Nephron (organoid): ENCODE measurements around the gene PZP.

Experiments used
- H3K27ac Mint-ChIP-seq, 3 experiments: 2 replicates each; pipeline ENCODE4 v1.8.0; 2020; ENCODE audit warnings: mixed read lengths in 3 of 3, mild to moderate bottlenecking in 2 of 3, moderate library complexity in 1 of 3
- H3K27me3 Mint-ChIP-seq: 2 replicates; pipeline ENCODE4 v1.8.0; 2021; ENCODE audit warnings: low read depth, mild to moderate bottlenecking, moderate library complexity, mixed read lengths
- H3K36me3 Mint-ChIP-seq: 2 replicates; pipeline ENCODE4 v1.8.0; 2020; ENCODE audit warnings: low read depth, mixed read lengths
- H3K4me1 Mint-ChIP-seq: 2 replicates; pipeline ENCODE4 v1.8.0; 2020; ENCODE audit warnings: mixed read lengths
- H3K4me3 Mint-ChIP-seq, 3 experiments: 2 replicates each; pipeline ENCODE4 v1.8.0; 2020; ENCODE audit warnings: mild to moderate bottlenecking in 3 of 3, mixed read lengths in 3 of 3, moderate library complexity in 2 of 3
- H3K9me3 Mint-ChIP-seq: 2 replicates; pipeline ENCODE4 v1.8.0; 2020; ENCODE audit warnings: mixed read lengths
- CTCF ChIP-seq, 3 experiments: fragments of 200-600 bp; sonication (generic); IDR thresholded peaks; one replicate each; pipeline ENCODE4 v1.5.0; 2021; ENCODE audit warnings: antibody characterized with exemption in 3 of 3; ENCODE audit not compliant: unreplicated experiment in 3 of 3

The PZP gene

GRCh38 chr12:9118158-9118557, 90.0 kb downstream of the PZP start:
- TF ChIP-seq CTCF (IDR thresholded peaks at IDR 0.05; ENCODE audit: unreplicated experiment in 3 of 3): no peak
- Mint-ChIP-seq H3K9me3 (no peaks in the 10 kb centered on the region), H3K27ac (peak overlapping the region in 1 of 3 experiments; percentile 28), H3K36me3 (no peaks in the 10 kb centered on the region), H3K27me3 (no peaks in the 10 kb centered on the region), H3K4me1 (peaks cover 27% of the 10 kb centered on the region), H3K4me3 (no peak overlapping the region)

DNA sequence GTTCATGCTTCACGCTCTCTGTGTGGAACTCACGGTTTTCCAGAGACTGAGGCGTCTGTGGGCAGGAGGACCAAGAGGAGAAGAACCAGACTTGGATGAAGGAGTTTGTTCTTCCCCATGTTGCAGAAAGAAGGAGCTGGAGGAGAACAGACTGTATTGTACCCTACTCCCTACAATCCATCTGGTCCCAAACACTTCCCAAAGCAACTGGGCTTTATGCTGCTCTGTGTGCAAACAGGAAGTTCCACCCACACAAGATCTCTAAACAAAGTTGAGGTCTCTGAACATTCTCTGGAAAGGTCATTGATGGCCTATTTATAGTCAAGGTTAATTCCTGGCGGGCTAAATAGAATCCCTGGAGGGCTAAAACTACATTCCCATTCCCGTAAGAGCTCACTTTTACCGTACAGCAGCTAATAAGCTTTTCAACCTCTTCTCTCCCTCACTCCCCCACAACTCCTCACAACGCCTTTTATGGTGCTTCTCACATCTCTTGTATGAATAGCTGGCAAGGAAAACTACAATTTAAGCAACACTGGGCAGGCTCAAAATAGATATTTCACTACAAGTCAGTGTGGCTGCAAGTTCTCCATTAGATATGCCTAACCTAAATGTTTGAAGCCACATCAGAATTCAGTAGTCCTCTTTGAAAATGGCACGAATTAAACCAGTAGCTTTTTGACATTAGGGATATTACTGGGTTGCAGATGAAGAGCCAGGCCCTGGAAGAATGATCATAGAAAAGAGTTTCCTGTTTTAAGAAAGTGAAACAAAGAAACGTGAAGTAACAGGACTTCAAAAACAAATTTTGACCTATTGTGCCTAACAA, 92.2 kb downstream of the PZP start, which contains the start of gene A2M:
Gene A2M (minus strand): TSS at position 189 of the 829 bp plus-strand sequence. CDS start 70 bp downstream, at position 119.
- no peaks in the 10 kb centered on the region for H3K9me3 Mint-ChIP-seq
- no peaks in the 10 kb centered on the region for H3K36me3 Mint-ChIP-seq
- H3K27ac Mint-ChIP-seq: peak within 1 kb of the TSS; percentile 67 to 86 (median 85)
- H3K27me3 Mint-ChIP-seq: no peaks in the 10 kb centered on the region
- peaks cover 27% of the 10 kb centered on the region for H3K4me1 Mint-ChIP-seq
- TF ChIP-seq CTCF (IDR thresholded peaks at IDR 0.05; ENCODE audit: unreplicated experiment in 3 of 3): no peak
- peak within 1 kb of the TSS; percentile 62 to 71 (median 69) for H3K4me3 Mint-ChIP-seq

GRCh38 chr12:9114946-9115345, 93.2 kb downstream of the PZP start:
- no peaks in the 10 kb centered on the region for H3K9me3 Mint-ChIP-seq
- no peaks in the 10 kb centered on the region for H3K27me3 Mint-ChIP-seq
- H3K4me1 Mint-ChIP-seq: peaks cover 27% of the 10 kb centered on the region
- no peaks in the 10 kb centered on the region for H3K36me3 Mint-ChIP-seq
- TF ChIP-seq CTCF (IDR thresholded peaks at IDR 0.05; ENCODE audit: unreplicated experiment in 3 of 3): no peak
- H3K4me3 Mint-ChIP-seq: peak overlapping the region; percentile 62 to 71 (median 69)
- H3K27ac Mint-ChIP-seq: peak overlapping the region; percentile 67 to 86 (median 85)

DNA sequence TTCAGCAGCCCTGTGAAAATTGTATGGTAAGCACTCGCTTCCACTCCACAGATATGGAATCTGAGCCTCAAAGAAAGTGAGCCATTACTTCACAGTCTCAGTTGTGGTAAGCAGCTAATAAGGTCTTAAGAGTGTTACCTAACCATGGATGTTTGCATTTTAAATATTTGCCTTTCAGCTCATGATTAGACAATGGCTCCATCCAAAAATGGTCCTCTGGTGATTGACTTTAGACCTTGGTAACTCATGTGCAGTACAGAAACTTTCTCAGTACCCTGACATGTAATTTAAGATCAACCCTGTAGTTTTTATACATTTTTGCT, 94.2 kb downstream of the PZP start:
- Mint-ChIP-seq H3K36me3 (no peaks in the 10 kb centered on the region), H3K4me3 (peak overlapping the region in 1 of 3 experiments; percentile 18), H3K27me3 (no peaks in the 10 kb centered on the region), H3K27ac (no peak overlapping the region), H3K4me1 (peaks cover 23% of the 10 kb centered on the region), H3K9me3 (no peaks in the 10 kb centered on the region)
- no peak for TF ChIP-seq CTCF (IDR thresholded peaks at IDR 0.05; ENCODE audit: unreplicated experiment in 3 of 3)

GRCh38 chr12:9113296-9113986, 94.8 kb downstream of the PZP start:
- Mint-ChIP-seq H3K4me1 (peaks cover 23% of the 10 kb centered on the region), H3K9me3 (no peaks in the 10 kb centered on the region), H3K27me3 (no peaks in the 10 kb centered on the region), H3K4me3 (peak overlapping the region in 2 of 3 experiments; percentile 32 to 36), H3K27ac (no peak overlapping the region), H3K36me3 (no peaks in the 10 kb centered on the region)
- TF ChIP-seq CTCF (IDR thresholded peaks at IDR 0.05; ENCODE audit: unreplicated experiment in 3 of 3): no peak
